ENCODE data around the gene IGFL4.

Gene IGFL4

DNA sequence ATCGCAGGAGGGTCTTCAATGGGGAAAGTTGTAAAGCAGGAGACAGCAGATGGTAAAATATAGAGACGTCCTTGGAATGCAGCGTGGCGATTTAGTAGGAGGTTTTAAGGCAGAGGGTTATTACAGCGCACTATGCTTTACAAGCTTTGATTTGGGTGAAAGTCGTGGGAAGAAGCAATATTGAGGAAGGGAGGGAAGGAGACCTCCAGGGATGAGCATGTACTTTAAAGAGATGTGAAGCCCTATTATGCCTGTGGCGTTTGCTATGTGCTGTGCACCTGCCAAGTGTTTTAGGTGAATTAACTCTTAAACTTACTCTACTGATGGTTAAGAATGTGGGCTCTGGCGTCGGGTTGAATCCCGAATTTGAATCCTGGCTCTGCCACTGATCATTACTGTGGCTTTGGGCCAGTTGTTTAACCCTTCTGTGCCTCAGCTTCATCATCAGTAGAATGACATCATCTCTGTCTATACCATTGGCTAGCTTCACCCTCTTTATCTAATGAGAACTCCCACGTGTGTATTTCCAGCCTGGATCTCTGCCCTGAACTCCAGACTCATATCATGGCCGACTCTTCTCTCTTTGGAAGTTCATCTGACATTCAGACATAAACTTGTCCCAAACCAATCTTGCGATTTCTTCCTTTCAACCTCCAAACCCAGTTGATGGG, 45.0 kb downstream of the IGFL4 start:
- H3K4me3 ChIP-seq (ENCODE audit: low read depth, low read length), result peak overlapping the region; percentile 91

- peak within 1 kb of the TSS; percentile 91 for H3K4me3 ChIP-seq (ENCODE audit: low read depth, low read length)
Observed at GRCh38 chr19:45994998-45995714, 45.6 kb downstream of the IGFL4 start, which contains the start of gene CCDC61. TSS of gene CCDC61 (plus strand) at chr19:45995467. CDS start at chr19:46003019, 7,552 bp downstream.

GRCh38 chr19:45994456-45994997, 46.3 kb downstream of the IGFL4 start:
- peak overlapping the region; percentile 38 for H3K4me3 ChIP-seq (ENCODE audit: low read depth, low read length)

DNA sequence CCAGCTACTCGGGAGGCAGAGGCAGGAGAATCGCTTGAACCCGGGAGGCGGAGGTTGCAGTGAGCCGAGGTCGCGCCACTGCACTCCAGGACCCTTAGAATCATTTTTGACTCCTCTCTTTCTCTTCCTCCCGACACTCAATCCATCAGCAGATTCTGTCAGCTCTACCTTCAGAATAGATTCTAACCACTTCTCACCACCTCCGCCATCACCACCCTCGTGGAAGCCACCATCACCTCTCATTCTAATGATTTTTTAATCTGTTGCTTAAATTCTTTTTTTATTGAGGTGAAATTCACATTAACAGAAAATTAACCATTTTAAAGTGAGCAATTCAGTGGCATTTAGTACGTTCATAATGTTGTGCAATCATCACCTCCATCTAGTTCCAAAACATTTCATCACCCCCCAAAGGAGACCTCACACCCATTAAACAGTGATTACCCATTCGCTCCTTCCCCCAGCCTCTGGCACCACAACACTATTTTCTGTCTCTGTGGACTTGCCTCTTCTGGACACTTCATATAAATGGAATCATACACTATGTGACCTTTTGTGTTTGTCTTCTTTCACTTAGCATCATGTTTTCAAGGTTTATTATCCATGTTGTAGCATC, 50.6 kb downstream of the IGFL4 start:
- H3K4me3 ChIP-seq (ENCODE audit: low read depth, low read length), result no peak overlapping the region

Data from iPS-11a (cell line).